NCI-H2196 treated with DMSO at 0.1 percent for 48 hours (cell line): ENCODE data around the gene ZBTB25.

ENCODE experiments used
- DNase-seq: peaks from one replicate; lab custom pipeline; 2025; ENCODE audit not compliant: unreplicated experiment; lab: John Stamatoyannopoulos, UW

Gene ZBTB25

DNA sequence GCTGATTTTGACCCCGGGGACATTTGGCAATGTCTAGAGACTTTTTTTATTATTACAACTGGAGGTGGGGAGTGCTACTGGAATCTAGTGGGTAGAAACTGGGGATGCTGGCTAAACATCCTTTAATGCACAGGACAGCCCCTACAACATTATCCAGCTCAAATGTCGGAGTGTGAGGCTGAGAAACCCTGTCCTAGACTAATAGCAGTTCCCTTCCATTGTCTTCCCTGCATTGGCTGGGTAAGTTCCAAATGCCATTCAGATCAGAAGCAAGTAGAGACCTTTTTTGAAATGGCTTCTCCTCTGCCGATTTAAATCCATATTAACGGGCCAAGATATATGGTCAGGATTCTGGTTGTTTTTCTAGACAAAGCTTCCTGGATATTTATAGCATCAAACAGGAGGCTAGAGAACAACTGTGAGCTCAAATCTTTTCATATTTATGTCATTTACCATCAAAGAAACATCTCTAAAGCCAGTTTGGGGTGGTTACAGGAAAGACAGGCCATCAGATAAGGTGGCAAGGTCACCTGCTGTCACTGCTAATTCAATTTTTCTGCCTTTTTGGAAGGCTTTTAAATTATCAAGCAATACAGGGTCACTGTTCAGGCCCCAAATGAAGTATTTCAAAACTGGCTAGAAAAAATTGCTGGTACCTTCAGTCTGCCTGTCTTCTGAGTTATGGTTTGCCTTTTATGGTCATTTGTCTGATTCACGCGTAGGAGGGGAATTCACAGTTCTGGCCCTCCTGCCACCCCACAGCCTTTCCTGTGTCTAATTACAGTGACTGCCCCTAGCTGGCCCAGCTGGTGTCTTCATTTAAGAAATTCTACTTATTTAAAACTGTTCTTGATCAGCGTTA lies 58.4 kb downstream of the ZBTB25 start:
- no peak for DNase-seq

DNA sequence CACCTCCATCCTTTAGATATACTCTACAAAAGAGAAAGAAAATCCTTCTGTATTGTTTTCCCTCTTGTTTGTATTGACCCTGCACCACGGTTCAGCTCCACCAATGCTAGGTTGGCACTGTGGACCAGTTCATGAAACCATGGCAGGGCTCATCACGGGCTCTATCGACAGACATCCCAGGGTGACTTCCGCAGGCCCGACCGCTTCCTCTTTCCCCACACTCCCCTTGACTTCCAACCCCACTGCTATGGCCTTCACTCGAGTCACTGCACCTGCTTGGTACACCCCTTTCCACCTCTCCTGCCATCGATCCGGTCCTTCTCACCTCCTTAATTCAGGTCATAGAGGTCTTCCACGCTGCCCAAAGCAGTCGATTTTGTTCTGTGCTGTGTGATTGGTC lies 59.5 kb downstream of the ZBTB25 start:
- no peak for DNase-seq

DNA sequence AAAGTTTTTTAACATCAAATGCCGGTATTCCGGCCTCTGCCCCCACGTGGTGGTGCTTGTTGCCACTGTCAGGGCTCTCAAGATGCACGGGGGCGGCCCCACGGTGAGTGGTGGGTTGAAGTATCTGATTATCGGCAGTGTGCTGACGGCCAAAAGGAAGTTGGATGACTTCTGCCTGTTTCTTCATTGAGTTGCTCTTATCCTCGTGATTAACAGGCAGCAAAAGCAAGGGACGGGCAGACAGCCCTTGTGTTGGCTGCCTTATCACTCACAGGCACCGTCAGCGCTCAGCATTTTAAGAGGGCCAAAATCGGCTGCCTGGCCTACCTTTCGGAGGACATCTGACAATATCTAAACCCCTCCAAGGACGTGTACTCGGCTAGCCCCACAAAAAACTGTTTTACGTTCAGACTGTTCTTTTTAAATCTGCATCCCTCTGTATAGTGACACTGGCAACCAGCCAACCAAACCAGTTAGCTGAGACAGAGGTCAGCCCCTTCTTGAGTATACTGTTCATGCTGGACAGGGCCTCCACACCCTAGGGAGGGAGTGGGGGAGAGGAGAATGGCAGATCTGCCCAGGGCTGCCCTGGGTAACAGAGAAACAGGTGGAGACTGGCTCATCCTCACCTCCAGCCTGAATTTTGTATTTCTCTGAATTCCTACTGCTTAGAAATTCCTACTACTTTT lies 61.2 kb downstream of the ZBTB25 start:
- DNase-seq, result no peak

DNA sequence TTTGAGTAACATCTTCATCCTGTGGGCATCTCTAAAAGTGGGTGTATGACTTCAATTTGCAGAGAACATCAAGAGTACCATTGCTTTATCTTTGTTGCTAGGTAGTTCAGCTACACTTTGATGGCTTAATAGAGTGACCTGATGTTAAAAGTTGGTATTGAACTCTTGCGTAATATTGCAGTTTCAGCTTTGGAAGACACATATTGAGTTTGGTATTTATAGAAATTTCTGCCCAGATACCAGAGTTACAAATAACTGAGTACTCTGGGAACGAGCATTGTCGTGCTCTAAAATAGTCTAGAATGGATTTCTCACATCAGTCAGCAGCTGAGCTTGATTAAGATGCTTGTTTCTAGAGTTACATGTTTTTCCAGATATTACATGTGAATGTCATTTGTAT lies 63.1 kb downstream of the ZBTB25 start:
- DNase-seq, result no peak

DNA sequence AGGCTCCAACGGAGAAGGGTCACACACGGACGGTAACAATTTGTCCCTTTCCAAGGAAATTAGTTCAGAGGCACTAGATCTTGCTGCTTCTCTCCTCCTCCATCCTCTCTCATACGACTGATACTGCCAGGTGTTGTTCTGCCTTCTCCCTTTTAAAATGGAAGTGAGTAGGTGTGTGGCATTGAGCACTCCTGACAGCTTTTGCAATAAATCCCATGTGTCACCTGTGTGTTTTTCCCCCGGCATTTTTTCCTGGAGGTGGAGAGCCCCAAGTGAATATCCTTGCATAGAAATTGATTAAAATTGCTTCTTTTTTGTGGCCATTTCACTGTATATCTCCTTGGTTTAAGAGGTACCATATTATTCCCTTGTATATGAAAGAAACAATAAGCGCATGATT lies 64.5 kb downstream of the ZBTB25 start:
- no peak for DNase-seq

DNA sequence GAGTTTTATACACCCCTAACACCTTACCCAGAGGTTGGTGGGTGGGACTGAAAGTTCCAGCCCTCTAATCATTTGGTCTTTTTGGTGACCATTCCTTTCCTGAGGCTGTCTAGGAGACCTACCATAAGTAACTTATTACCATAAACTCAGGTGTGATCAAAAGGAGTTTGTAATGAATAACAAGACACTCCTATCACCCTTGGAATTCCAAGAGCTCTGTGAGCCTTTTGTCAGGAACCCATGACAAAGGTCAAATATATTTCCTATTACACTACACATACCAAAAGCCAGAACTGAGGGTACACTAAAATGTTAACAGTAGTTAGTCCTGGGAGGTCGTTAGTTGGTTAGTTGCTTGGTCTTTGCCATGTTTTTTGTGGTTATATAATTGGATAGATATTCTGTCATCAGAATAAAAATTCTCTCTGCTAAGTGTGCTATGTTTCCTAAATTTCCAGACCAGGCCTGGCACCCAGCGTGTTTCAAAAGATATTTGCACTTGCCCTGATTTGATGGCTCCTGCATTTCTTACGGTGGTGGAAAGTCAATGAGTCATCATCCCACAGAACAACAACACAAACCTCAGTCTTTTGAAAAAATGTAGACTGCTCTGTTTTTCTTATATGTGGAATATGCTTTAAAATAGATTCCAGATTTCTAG lies 65.3 kb downstream of the ZBTB25 start:
- DNase-seq, result no peak

DNA sequence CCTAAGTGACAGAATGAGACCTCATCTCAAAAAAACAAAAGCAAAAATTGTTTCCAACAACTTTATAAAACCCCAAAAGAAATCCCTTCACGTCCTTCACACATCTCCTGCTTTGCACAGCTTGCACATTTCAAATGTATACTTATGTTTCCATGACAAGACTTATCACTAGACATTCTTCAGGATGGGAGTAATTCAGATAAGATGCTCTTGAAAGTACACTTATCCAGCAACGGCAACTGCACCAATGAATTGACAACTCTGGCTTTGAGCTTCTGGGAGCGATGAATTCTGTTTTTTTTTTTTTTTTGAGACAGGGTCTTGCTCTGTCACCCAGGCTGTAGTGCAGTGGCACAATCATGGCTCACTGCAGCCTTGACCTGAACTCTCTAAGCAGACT lies 69.1 kb downstream of the ZBTB25 start:
- DNase-seq, result no peak

DNA sequence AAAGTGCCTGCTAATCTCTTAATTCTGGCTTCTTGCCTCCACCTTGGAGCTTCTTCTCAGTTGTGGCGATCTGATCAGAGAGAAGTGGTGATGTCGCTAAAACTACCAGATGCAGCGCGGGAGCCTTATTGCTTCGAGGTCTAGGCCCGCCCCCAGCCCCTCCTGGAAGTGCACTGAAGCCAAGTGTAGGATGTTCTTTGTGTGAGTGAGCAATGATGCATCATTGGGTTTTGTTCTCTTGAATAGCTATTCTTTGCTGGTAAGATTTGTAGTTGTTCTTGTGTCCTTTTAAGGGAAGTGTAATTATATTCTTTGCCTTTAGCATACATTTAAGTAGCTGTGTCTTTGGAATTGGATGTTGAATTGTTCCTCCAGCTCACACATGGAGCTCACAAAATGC lies 79.7 kb downstream of the ZBTB25 start:
- no peak for DNase-seq

DNA sequence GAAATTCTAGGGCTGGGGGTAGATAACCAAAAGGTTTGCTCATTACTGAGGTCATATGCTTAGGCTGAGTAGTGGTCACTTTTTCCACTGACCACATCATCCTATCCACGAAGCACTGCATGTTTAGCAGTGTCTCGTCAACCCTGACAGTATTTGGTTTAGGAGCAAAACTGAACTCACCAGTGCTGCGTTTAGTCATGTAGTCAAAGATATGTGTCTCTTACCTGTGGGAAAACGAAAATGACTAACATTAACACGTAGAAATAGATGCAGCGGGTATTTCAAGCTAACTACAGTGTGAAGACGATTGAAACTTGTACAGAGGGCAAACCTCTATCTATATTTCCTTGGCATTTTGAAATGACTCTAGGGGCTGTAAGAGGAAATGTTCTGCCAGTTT lies 80.9 kb downstream of the ZBTB25 start:
- no peak for DNase-seq

DNA sequence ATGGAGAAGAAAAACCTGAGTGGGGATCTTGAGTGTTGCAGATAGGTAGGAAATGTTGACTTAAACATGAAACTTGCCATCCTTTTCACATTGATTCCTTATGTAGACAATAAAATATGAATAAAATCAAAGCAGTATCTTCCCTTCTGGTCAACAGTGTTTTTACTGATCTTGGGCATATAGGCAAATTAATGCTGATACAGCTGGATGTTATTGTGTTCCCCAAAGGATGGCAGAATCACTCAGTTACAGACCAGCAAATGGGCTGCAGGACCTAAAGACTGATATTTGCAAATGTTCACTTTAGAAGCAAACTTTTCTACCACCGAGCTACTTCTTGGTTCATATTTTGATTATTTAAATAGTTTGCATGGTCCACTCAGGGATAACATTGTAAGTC lies 81.6 kb downstream of the ZBTB25 start:
- no peak for DNase-seq

DNA sequence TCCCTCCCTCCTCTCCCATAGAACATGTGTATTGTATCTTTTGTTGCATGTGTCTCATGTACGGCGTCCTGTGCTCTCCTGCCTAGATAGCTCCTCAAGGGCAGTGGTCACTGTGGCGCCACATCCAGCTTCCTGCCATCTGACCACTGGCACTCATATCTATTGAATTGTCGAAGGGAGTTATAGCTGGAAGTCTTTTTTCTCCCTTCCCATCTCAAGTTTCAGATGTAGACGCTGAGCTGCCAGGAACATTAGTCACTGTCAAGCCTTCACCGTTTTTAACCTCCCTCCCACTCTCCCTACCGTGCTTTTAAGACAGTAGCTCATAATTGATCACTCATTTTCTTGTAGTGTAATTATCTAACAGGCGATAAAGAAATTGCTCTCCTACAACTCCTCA lies 82.5 kb downstream of the ZBTB25 start:
- DNase-seq, result no peak

DNA sequence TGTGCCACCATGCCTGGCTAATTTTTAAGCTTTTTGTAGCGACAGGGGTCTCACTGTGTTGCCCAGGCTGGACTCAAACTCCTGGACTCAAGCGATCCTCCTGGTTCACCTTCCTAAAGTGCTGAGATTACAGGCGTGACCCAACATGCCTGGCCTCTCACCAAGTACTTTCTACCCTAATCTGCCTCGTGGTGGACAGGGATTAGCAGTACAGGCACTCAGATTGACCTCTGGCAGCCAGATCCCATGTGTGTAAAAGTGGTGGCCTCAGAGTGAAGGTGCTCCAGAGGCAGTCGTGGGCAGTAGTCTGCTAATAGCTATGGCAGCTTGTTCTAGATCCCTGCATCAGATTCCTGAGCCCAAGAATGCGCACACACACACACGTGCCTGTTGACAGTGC lies 84.6 kb downstream of the ZBTB25 start:
- no peak for DNase-seq

DNA sequence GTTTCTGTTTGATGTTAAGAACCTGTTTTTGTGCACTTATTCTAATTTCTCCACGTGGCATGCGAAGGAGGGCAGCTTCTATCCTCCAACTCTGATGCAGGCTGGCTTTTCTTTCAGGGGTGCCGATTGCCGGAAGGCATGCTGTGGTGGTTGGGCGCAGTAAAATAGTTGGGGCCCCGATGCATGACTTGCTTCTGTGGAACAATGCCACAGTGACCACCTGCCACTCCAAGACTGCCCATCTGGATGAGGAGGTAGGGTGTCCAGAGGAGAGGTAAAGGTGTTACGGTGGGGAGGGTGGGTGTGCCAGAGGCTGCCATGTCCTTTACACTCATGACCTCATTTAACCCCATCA lies 85.9 kb downstream of the ZBTB25 start:
- no peak for DNase-seq

DNA sequence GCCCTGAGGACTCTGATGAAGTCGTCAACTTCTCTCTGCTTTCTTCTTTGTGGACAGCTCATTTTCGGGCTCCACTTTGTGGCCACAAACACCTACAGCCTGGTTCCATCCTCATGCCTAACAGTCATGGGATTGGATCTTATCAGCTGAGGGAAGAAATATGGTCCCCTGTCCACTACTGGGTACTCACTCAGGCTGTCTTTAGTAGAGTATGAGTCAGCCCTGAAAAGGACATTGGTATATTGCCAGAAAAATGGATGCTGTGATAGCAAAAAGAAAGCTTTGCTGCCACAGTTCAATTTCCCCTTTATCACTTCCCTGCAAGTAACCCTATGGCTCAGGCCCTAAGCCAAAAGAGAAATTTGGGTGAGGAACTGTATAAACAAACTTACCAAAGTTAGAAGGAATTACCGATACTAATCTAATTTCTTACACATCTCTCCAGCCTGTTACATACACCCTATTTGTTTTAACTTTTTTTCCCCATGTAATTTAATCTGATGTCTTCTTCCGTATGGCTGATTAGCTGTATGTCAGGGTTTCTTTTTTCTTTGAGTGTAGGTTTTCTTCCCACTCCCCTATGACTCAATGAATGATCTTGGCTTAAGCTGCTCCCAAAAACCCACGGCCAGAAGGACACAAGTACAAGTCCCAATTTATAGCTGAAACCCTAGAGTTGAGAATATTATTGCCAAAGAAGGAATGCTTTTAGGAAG lies 86.4 kb downstream of the ZBTB25 start:
- DNase-seq, result no peak

DNA sequence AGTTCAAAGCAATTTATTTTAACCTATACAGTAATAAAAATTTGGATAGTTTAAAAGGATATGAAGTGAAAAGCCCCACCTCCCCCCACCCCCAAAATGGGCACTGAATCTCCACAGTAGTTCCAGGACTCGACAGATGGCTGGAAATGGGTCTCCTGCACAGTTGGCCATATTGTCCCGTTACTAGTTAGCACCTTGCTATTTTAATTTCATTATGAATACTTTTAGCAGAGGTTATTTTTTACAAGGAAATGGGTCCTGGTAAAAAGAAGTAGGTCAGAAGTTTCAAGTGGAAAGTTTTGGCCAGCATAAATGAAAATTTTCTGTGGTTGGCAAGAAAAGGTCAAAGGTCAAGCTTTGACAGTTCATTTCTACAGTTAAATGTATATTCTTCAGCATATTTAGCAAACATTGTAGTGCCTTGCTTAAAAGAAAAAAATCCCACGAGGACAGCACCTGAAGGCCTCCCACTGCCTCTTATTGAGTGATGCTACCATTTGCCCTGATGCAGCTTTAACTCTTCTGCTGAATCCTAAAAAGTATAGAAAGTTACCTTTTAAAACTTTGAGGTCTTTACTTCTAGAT lies 87.2 kb downstream of the ZBTB25 start:
- no peak for DNase-seq

DNA sequence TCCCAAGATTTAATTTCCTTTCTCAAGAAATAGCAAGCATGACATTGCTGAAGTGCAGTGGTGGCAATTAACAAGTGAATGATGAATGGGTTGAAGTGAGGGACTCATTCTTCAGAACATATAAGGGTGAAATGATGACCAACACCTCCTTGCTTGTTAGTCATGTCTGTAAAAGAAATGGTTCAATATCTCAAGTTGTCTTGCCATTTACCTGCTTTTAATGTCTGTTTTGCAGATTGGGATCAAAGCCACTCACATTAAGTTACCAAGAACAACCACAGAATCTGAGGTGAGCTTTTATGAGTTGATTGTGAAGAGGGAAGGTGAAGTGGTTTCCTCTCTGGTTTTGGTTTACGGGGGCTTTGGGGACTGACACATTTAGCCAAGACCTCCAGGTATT lies 91.4 kb downstream of the ZBTB25 start:
- no peak for DNase-seq

DNA sequence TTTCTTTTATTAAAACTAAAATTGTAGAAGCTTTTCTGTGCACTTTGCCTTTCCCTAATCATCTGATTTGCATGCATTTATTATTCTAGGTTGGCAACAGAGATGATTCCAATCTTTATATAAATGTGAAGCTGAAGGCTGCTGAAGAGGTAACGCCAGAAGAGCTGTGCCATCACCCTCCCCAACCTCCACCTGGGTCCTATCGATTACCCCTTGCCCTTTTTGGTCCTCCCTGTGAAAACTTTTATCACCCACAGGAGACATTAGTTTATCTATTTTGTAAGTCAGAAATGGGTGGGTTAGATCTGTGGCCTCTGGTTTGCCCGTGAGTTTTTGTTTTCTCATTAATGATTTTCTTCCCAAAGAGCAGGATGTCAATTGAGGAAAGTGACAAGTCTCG lies 92.6 kb downstream of the ZBTB25 start:
- DNase-seq, result no peak

DNA sequence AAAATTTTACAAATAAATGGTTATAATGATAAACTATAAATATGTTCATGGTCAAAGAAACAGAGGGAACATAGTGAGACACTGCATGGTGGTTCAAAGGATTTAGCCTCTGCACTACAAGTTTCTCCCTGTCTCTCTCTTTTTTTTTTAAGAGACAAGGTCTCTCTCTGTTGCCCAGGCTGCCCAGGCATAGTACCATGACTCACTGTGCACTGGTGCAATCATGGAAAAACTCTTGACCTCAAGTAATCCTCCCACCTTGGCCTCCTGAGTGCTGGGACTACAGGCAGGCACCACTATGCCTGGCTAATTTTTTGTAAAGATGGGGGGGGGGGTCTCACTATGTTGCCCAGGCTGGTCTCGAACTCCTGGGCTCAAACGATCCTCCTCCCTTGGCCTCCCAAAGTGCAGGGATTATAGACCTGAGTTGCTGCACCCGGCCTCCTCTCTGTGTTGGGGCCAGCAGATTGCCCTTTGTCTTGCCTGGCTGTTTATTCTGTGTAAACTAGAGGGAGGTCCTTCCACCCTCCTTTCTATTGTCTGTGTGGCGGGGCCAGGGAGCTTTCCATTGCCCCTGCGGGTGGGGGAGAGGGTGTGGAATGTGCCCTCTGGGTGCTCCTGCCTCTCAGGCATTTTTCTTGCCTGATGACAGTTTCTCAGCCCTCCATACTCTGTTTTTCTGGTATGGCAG lies 93.4 kb downstream of the ZBTB25 start:
- DNase-seq, result no peak

DNA sequence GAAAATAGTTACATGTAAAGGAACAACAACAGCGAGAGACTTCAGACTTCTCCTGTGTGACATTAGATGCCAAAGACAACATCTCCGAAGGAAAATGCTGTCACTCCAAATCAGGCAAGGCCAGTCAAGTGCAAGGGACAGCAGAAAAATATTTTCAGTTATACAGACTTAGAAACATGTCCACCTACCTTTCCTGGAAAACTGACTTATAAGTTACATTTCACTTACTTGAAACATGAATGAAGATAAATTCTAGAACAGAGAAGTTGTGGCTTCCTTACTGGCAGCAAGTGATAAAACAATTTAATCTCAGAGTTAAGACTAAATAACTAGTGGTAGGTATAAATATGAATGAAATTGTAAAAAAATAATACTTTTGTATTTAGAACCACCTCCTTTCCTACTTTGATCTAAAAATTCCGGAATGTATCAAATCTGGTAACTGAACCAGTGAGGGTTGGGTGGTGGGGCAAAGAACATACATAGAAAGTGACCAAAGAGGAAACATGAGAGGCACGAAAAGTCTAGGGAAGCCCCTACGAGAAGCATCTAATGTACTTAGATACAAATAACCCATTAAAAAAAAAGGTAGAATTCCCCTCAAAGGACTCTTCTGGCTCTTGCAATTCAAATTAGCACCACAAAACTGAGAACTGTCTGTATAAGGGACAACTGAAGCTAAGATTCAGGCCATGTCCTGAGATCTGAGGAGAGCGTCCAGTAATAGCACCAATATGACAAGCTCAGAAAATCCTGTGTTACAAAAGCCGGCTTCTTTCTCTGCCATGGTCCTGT lies 94.3 kb downstream of the ZBTB25 start:
- DNase-seq, result no peak

DNA sequence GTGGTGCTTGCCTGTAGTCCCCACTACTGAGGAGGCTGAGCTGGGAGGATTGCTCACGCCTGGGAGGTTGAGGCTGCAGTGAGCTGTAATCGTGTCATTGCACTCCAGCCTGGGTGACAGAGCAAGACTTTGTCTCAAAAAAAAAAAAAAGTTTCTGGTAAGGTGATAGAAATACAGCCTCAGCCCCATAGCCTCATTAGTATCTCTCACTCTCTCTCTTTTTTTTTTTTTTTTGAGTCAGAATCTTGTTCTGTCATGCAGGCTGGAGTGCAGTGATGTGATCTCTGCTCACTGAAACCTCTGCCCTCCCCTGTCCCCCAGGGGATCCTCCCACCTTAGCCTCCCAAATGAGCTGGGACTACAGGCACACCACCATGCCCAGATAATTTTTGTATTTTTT lies 96.3 kb downstream of the ZBTB25 start:
- DNase-seq, result no peak
